SK-N-SH (cell line): Measurements from ENCODE around the gene PPM1F.

Source experiments
- CHD2 ChIP-seq: fragments of 150-350 bp; IDR thresholded peaks from 2 replicates; pipeline ENCODE4 v1.6.1; 2018; ENCODE audit warnings: low read length; ENCODE audit not compliant: partially characterized antibody
- RAD21 ChIP-seq: IDR thresholded peaks from 2 replicates; pipeline ENCODE4 v1.6.1; 2012; ENCODE audit warnings: mild to moderate bottlenecking, low read length
- TF ChIP-seq, protein P1 (sequence below): fragments of 200-600 bp; sonication (generic); IDR thresholded peaks from 2 replicates; pipeline ENCODE4 v1.6.1; 2017; ENCODE audit warnings: antibody characterized with exemption, mild to moderate bottlenecking, moderate library complexity

DNA sequence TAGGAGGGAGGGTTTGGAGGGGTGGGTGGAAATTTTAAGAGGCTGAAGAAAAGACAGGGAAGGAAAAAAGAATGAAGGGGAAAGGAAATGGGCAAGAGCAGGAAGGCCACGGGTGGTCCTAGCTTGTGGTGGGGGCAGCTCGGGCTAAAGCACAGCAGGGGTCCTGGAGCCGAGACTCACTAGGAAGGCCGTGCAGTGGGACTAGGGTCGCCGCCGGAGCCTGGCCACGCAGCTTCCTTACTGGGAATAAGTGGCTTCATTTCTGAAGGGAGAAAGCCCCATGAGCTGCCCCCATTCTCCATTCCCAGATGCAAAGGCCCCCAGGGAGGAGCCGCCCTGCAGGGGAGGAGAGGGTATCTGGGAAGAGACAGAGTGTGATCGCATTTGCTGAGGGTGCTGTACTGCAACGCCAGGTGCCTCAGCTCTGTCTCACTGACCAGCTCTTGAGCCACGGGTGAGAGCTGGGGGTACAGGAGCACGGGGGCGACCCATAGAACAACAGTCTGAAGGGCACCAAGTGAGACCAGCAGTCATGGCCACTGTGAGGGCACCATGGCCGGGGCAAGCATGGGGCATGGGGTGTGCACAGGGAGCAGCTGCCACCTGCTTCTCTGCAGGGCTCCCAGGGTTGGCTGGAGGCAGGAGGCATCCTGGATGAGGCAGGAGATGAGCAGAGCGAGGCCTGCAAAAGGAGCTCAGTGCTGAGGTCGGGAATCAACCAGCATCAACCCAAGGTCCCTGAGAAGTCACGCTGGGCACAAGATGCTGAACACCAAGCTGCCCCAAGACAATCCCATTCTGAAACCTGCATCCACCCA lies 18.4 kb upstream of the PPM1F start:
- TF ChIP-seq CHD2 (no peak), RAD21 (no peak)
- TF ChIP-seq, protein P1, sequence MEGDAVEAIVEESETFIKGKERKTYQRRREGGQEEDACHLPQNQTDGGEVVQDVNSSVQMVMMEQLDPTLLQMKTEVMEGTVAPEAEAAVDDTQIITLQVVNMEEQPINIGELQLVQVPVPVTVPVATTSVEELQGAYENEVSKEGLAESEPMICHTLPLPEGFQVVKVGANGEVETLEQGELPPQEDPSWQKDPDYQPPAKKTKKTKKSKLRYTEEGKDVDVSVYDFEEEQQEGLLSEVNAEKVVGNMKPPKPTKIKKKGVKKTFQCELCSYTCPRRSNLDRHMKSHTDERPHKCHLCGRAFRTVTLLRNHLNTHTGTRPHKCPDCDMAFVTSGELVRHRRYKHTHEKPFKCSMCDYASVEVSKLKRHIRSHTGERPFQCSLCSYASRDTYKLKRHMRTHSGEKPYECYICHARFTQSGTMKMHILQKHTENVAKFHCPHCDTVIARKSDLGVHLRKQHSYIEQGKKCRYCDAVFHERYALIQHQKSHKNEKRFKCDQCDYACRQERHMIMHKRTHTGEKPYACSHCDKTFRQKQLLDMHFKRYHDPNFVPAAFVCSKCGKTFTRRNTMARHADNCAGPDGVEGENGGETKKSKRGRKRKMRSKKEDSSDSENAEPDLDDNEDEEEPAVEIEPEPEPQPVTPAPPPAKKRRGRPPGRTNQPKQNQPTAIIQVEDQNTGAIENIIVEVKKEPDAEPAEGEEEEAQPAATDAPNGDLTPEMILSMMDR = no peak
